ENCODE measurements around the gene LRRC71. TPM values are rescaled to one million over a fixed set of nuclear protein-coding genes. Genes with fewer than 3 reads are reported as not detected.

Gene LRRC71
- total RNA-seq, 1 donor from 2014 or later, result 0.17 TPM

GRCh38 chr1:156887734-156888133, 32.7 kb upstream of the LRRC71 start:
- ATAC-seq (no peak), DNase-seq (no peak)
- intact Hi-C loops (cut with micrococcal nuclease), result loop anchor here (10.0 kb wide), 1 partner anchor 93 kb away; no protein-coding TSS in a partner anchor

- peak; percentile 32 for ATAC-seq
- peak; percentile 89 for DNase-seq
- intact Hi-C loops (cut with micrococcal nuclease), result loop anchor here (10.0 kb wide), 1 partner anchor 95 kb away; no protein-coding TSS in a partner anchor
Measured at GRCh38 chr1:156889802-156890580, 30.4 kb upstream of the LRRC71 start.

GRCh38 chr1:156892190-156893047, 28.0 kb upstream of the LRRC71 start:
- DNase-seq (peak; percentile 96), ATAC-seq (peak; percentile 85)
- intact Hi-C loops (cut with micrococcal nuclease), result no loop called here

- intact Hi-C loops (cut with micrococcal nuclease), result no loop called here
- DNase-seq (peak; percentile 78), ATAC-seq (peak; percentile 59)
Measured at GRCh38 chr1:156893048-156893953, 27.1 kb upstream of the LRRC71 start, which contains the start of gene PEAR1. TSS of gene PEAR1 (plus strand) at chr1:156893718. CDS start at chr1:156903927, 10,209 bp downstream.

GRCh38 chr1:156894001-156894400, 26.4 kb upstream of the LRRC71 start:
- no peak for ATAC-seq
- DNase-seq, result no peak
- intact Hi-C loops (cut with micrococcal nuclease), result no loop called here

- peak; percentile 77 for DNase-seq
- intact Hi-C loops (cut with micrococcal nuclease), result no loop called here
Measured at GRCh38 chr1:156894711-156895454, 25.5 kb upstream of the LRRC71 start.

GRCh38 chr1:156895455-156895812, 25.0 kb upstream of the LRRC71 start:
- ATAC-seq (no peak), DNase-seq (no peak)
- intact Hi-C loops (cut with micrococcal nuclease), result no loop called here

More at GRCh38 chr1:156894711-156895454, 25.5 kb upstream of the LRRC71 start:
- ATAC-seq, result peak; percentile 52

GRCh38 chr1:156895927-156896326, 24.5 kb upstream of the LRRC71 start:
- no peak for ATAC-seq
- intact Hi-C loops (cut with micrococcal nuclease), result no loop called here
- no peak for DNase-seq

- DNase-seq, result no peak
- intact Hi-C loops (cut with micrococcal nuclease), result no loop called here
- ATAC-seq, result no peak
Measured at GRCh38 chr1:156896490-156897033, 23.9 kb upstream of the LRRC71 start.

- DNase-seq, result no peak
Measured at GRCh38 chr1:156897078-156897825, 23.2 kb upstream of the LRRC71 start.

GRCh38 chr1:156898161-156898566, 22.3 kb upstream of the LRRC71 start:
- DNase-seq (peak; percentile 74), ATAC-seq (peak; percentile 35)
- intact Hi-C loops (cut with micrococcal nuclease), result no loop called here

More at GRCh38 chr1:156897078-156897825, 23.2 kb upstream of the LRRC71 start:
- intact Hi-C loops (cut with micrococcal nuclease), result no loop called here
- no peak for ATAC-seq

GRCh38 chr1:156898971-156899664, 21.3 kb upstream of the LRRC71 start:
- DNase-seq (no peak), ATAC-seq (no peak)
- intact Hi-C loops (cut with micrococcal nuclease), result no loop called here

GRCh38 chr1:156899956-156900718, 20.3 kb upstream of the LRRC71 start:
- intact Hi-C loops (cut with micrococcal nuclease), result no loop called here
- ATAC-seq, result no peak
- DNase-seq, result no peak

GRCh38 chr1:156900896-156901589, 19.4 kb upstream of the LRRC71 start:
- intact Hi-C loops (cut with micrococcal nuclease), result no loop called here
- DNase-seq (no peak), ATAC-seq (peak; percentile 2)

- intact Hi-C loops (cut with micrococcal nuclease), result no loop called here
- ATAC-seq (no peak), DNase-seq (no peak)
Measured at GRCh38 chr1:156901590-156901900, 18.9 kb upstream of the LRRC71 start.
